Renal pelvis (tissue), 12 donors: Measurements from ENCODE around the gene TRIOBP. TPM values are rescaled to one million over a fixed set of nuclear protein-coding genes. Genes with fewer than 3 reads are reported as not detected.
"Not testable (repeated sequence)": the region's sequence is repeated elsewhere in the genome, so short reads cannot be mapped to it uniquely, and the experiment has no call there.

ENCODE experiments used
- DNase-seq: peaks from one replicate; pipeline ENCODE4 v3.0.0-alpha.2; 2013
- long read RNA-seq, 16 experiments: transcript quantifications; one replicate each; lab custom pipeline, GENCODE V29; 2026
- polyA plus RNA-seq, 3 donors: library from polyadenylated mRNA; unstranded; fragments of 120-200 nt; gene quantifications; one replicate each; pipeline ENCODE4 v1.2.1, GENCODE V29; 2013; ENCODE audit not compliant: insufficient read length in 3 of 3

TRIOBP gene
- polyA plus RNA-seq, result 10 to 100 TPM; 65.9 to 85.7 (median 77.1) TPM
- long read RNA-seq, donor 1, transcript TRIOBP-203 (14 exons, 2,324 nt), result major isoform, 20 of 33 reads
- long read RNA-seq, donor 1, transcript TRIOBP-205 (8 exons, 2,125 nt), result minor isoform, 5 of 33 reads
- long read RNA-seq, donor 1, partial matches to known transcripts, result 8 of 33 reads
- long read RNA-seq, donor 1, other reads (novel, unspliced or antisense), result 0 of 33 reads
- long read RNA-seq, donor 2, transcript TRIOBP-203 (14 exons, 2,324 nt), result major isoform, 15 of 16 reads
- long read RNA-seq, donor 2, partial matches to known transcripts, result 0 of 16 reads
- long read RNA-seq, donor 2, other reads (novel, unspliced or antisense), result 0 of 16 reads
- long read RNA-seq, donor 3, transcript TRIOBP-203 (14 exons, 2,324 nt), result major isoform, 13 of 18 reads
- long read RNA-seq, donor 3, partial matches to known transcripts, result 5 of 18 reads
- long read RNA-seq, donor 3, other reads (novel, unspliced or antisense), result 0 of 18 reads
- long read RNA-seq, donor 4, transcript TRIOBP-203 (14 exons, 2,324 nt), result major isoform, 9 of 16 reads
- long read RNA-seq, donor 4, partial matches to known transcripts, result 6 of 16 reads
- long read RNA-seq, donor 4, other reads (novel, unspliced or antisense), result 0 of 16 reads
- long read RNA-seq, donor 5, transcript TRIOBP-203 (14 exons, 2,324 nt), result major isoform, 7 of 14 reads
- long read RNA-seq, donor 5, partial matches to known transcripts, result 7 of 14 reads
- long read RNA-seq, donor 5, other reads (novel, unspliced or antisense), result 0 of 14 reads
- long read RNA-seq, donor 6, transcript TRIOBP-203 (14 exons, 2,324 nt), result major isoform, 20 of 21 reads
- long read RNA-seq, donor 6, partial matches to known transcripts, result 0 of 21 reads
- long read RNA-seq, donor 6, other reads (novel, unspliced or antisense), result 0 of 21 reads
- long read RNA-seq, donor 7, transcript TRIOBP-203 (14 exons, 2,324 nt), result major isoform, 28 of 58 reads
- long read RNA-seq, donor 7, partial matches to known transcripts, result 30 of 58 reads
- long read RNA-seq, donor 7, other reads (novel, unspliced or antisense), result 0 of 58 reads
- long read RNA-seq, donor 8, transcript TRIOBP-203 (14 exons, 2,324 nt), result major isoform, 5 of 5 reads
- long read RNA-seq, donor 8, partial matches to known transcripts, result 0 of 5 reads
- long read RNA-seq, donor 8, other reads (novel, unspliced or antisense), result 0 of 5 reads
- long read RNA-seq, donor 9, transcript TRIOBP-203 (14 exons, 2,324 nt), result major isoform, 14 of 24 reads
- long read RNA-seq, donor 9, partial matches to known transcripts, result 9 of 24 reads
- long read RNA-seq, donor 9, other reads (novel, unspliced or antisense), result 0 of 24 reads
- long read RNA-seq, donor 10, transcript TRIOBP-203 (14 exons, 2,324 nt), result major isoform, 15 of 39 reads
- long read RNA-seq, donor 10, partial matches to known transcripts, result 24 of 39 reads
- long read RNA-seq, donor 10, other reads (novel, unspliced or antisense), result 0 of 39 reads
- long read RNA-seq, donor 11, transcript TRIOBP-203 (14 exons, 2,324 nt), result major isoform, 9 of 24 reads
- long read RNA-seq, donor 11, partial matches to known transcripts, result 8 of 24 reads
- long read RNA-seq, donor 11, other reads (novel, unspliced or antisense), result 6 of 24 reads
- long read RNA-seq, donor 12, transcript TRIOBP-203 (14 exons, 2,324 nt), result major isoform, 24 of 69 reads
- long read RNA-seq, donor 12, partial matches to known transcripts, result 5 of 69 reads
- long read RNA-seq, donor 12, other reads (novel, unspliced or antisense), result 39 of 69 reads
- long read RNA-seq, donor 13, transcript TRIOBP-203 (14 exons, 2,324 nt), result major isoform, 11 of 20 reads
- long read RNA-seq, donor 13, partial matches to known transcripts, result 9 of 20 reads
- long read RNA-seq, donor 13, other reads (novel, unspliced or antisense), result 0 of 20 reads
- long read RNA-seq, donor 14, transcript TRIOBP-203 (14 exons, 2,324 nt), result major isoform, 29 of 85 reads
- long read RNA-seq, donor 14, partial matches to known transcripts, result 55 of 85 reads
- long read RNA-seq, donor 14, other reads (novel, unspliced or antisense), result 0 of 85 reads
- long read RNA-seq, donor 15, transcript TRIOBP-203 (14 exons, 2,324 nt), result major isoform, 25 of 38 reads
- long read RNA-seq, donor 15, partial matches to known transcripts, result 12 of 38 reads
- long read RNA-seq, donor 15, other reads (novel, unspliced or antisense), result 0 of 38 reads
- long read RNA-seq, donor 16, transcript TRIOBP-203 (14 exons, 2,324 nt), result major isoform, 14 of 26 reads
- long read RNA-seq, donor 16, partial matches to known transcripts, result 5 of 26 reads
- long read RNA-seq, donor 16, other reads (novel, unspliced or antisense), result 5 of 26 reads

- DNase-seq, result peak; percentile 95
These were observed at the start of gene TRIOBP for GRCh38 chr22:37696657-37697537. Gene TRIOBP, plus strand, starts transcription at chr22:37697048. Its CDS starts 4,318 bp downstream, at chr22:37701366.

GRCh38 chr22:37647317-37647716, 49.5 kb upstream of the TRIOBP start:
- DNase-seq, result no peak

GRCh38 chr22:37647928-37648327, 48.9 kb upstream of the TRIOBP start:
- DNase-seq, result no peak

- no peak for DNase-seq
These were observed 46.2 kb upstream of the TRIOBP start for GRCh38 chr22:37650463-37651136.

- DNase-seq, result no peak
These were observed 42.1 kb upstream of the TRIOBP start for GRCh38 chr22:37654563-37655251.

- no peak for DNase-seq
These were observed 41.6 kb upstream of the TRIOBP start for GRCh38 chr22:37655252-37655563.

- not testable (repeated sequence) for DNase-seq
These were observed 40.3 kb upstream of the TRIOBP start for GRCh38 chr22:37656583-37656982.

GRCh38 chr22:37657590-37658132, 39.2 kb upstream of the TRIOBP start:
- DNase-seq, result no peak

- peak; percentile 100 for DNase-seq
These were observed 38.4 kb upstream of the TRIOBP start, which contains the start of gene PDXP for GRCh38 chr22:37658133-37659065. Gene PDXP, plus strand, starts transcription at chr22:37658723. Its CDS starts 60 bp downstream, at chr22:37658783.

GRCh38 chr22:37659066-37659896, 37.6 kb upstream of the TRIOBP start:
- DNase-seq, result no peak

- no peak for DNase-seq
These were observed 36.7 kb upstream of the TRIOBP start for GRCh38 chr22:37659897-37660708.

GRCh38 chr22:37660709-37661045, 36.2 kb upstream of the TRIOBP start:
- no peak for DNase-seq

GRCh38 chr22:37661160-37661924, 35.5 kb upstream of the TRIOBP start:
- no peak for DNase-seq
